HCT116 (cell line): ENCODE data around the gene RNF10.

Experiments
- POLR2A ChIP-seq: IDR thresholded peaks from 2 replicates; pipeline ENCODE4 v1.7.0; 2011; ENCODE audit warnings: borderline replicate concordance; ENCODE audit not compliant: insufficient read depth, insufficient read length; ENCODE audit errors: extremely low read depth
- RAD21 ChIP-seq: IDR thresholded peaks from 2 replicates; pipeline ENCODE4 v1.6.1; 2012; ENCODE audit warnings: low read depth, mild to moderate bottlenecking
- YY1 ChIP-seq: IDR thresholded peaks from 2 replicates; pipeline ENCODE4 v1.6.1; 2011; ENCODE audit warnings: low read length, low read depth, moderate library complexity, mild to moderate bottlenecking; ENCODE audit not compliant: insufficient replicate concordance; ENCODE audit errors: extremely low read depth
- TF ChIP-seq, protein P1 (sequence below), 3 experiments: fragments of 200-600 bp in 1 of 3; sonication (generic) in 1 of 3; IDR thresholded peaks in 2 of 3; conservative IDR thresholded peaks in 1 of 3; 2 replicates each; pipeline ENCODE4 v1.5.1; 2012 to 2017; ENCODE audit warnings: low read depth in 2 of 3, low read length in 2 of 3, antibody characterized with exemption in 1 of 3, borderline replicate concordance in 1 of 3, control low read depth in 1 of 3, mild to moderate bottlenecking in 1 of 3, mixed read lengths in 1 of 3, mixed run types in 1 of 3, moderate library complexity in 1 of 3; ENCODE audit not compliant: insufficient read depth in 1 of 3

DNA sequence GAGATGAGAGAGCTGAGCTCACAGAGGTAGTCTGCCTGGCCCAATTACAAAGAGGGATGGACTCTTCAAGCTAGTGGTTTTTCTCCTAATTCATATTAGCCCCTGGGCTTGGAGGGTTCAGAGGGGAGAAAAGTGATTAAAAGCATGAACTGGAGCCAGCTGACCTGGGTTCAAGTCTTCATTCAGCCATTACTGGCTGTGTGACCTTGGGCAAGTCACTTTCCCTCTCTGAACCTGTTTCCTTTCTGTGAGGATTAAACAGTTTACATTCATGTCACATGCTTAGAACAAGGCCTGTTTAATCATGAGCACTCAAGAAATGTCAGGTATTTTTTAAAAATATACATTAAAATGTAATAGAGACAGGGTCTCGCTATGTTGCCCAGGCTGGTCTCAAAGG, 54.2 kb downstream of the RNF10 start:
- TF ChIP-seq, protein P1, sequence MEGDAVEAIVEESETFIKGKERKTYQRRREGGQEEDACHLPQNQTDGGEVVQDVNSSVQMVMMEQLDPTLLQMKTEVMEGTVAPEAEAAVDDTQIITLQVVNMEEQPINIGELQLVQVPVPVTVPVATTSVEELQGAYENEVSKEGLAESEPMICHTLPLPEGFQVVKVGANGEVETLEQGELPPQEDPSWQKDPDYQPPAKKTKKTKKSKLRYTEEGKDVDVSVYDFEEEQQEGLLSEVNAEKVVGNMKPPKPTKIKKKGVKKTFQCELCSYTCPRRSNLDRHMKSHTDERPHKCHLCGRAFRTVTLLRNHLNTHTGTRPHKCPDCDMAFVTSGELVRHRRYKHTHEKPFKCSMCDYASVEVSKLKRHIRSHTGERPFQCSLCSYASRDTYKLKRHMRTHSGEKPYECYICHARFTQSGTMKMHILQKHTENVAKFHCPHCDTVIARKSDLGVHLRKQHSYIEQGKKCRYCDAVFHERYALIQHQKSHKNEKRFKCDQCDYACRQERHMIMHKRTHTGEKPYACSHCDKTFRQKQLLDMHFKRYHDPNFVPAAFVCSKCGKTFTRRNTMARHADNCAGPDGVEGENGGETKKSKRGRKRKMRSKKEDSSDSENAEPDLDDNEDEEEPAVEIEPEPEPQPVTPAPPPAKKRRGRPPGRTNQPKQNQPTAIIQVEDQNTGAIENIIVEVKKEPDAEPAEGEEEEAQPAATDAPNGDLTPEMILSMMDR (IDR thresholded peaks at IDR 0.05 in 2 of 3, conservative IDR thresholded peaks at IDR 0.05 in 1 of 3; ENCODE audit: borderline replicate concordance in 1 of 3, insufficient read depth in 1 of 3, low read depth in 2 of 3, low read length in 2 of 3), result no peak
- TF ChIP-seq YY1, result no peak
- no peak for TF ChIP-seq POLR2A
- TF ChIP-seq RAD21, result no peak
